Hepatocyte (in vitro differentiated cells): ENCODE measurements around the gene PFDN4. TPM values are rescaled to one million over a fixed set of nuclear protein-coding genes. Genes with fewer than 3 reads are reported as not detected.

ENCODE experiments used
- DNase-seq: peaks from one replicate; pipeline ENCODE4 v3.0.0-alpha.2; 2016; ENCODE audit warnings: low spot score
- H2AFZ ChIP-seq: fragments of 200-600 bp; sonication (generic); 2 replicates; pipeline ENCODE4 v1.6.0; 2016; ENCODE audit warnings: antibody characterized with exemption, mild to moderate bottlenecking
- H3K27ac ChIP-seq: fragments of 200-600 bp; sonication (generic); 2 replicates; pipeline ENCODE4 v1.5.1; 2016; ENCODE audit warnings: mild to moderate bottlenecking
- H3K27me3 ChIP-seq: fragments of 200-600 bp; sonication (generic); 2 replicates; pipeline ENCODE4 v1.6.1; 2016
- H3K36me3 ChIP-seq: fragments of 200-600 bp; sonication (generic); replicated peaks from 2 replicates; pipeline ENCODE4 v1.5.1; 2016; ENCODE audit warnings: low read depth; ENCODE audit not compliant: insufficient read depth
- H3K4me1 ChIP-seq: fragments of 200-600 bp; sonication (generic); 2 replicates; pipeline ENCODE4 v1.5.1; 2016; ENCODE audit warnings: mild to moderate bottlenecking, moderate library complexity; ENCODE audit not compliant: insufficient read depth
- H3K4me2 ChIP-seq: fragments of 200-600 bp; sonication (generic); 2 replicates; pipeline ENCODE4 v1.6.0; 2016
- H3K4me3 ChIP-seq: fragments of 200-600 bp; sonication (generic); 2 replicates; pipeline ENCODE4 v1.5.1; 2016; ENCODE audit warnings: mild to moderate bottlenecking
- H3K79me2 ChIP-seq: fragments of 200-600 bp; sonication (generic); 2 replicates; pipeline ENCODE4 v1.6.0; 2017; ENCODE audit warnings: mild to moderate bottlenecking
- H3K9me2 ChIP-seq: fragments of 200-600 bp; sonication (generic); replicated peaks from 2 replicates; pipeline ENCODE4 v1.6.0; 2017; ENCODE audit warnings: mild to moderate bottlenecking; ENCODE audit not compliant: insufficient read depth
- H3K9me3 ChIP-seq: fragments of 200-600 bp; sonication (generic); 2 replicates; pipeline ENCODE4 v1.5.1; 2016; ENCODE audit warnings: low read depth, mild to moderate bottlenecking
- H4K20me1 ChIP-seq: fragments of 200-600 bp; sonication (generic); 2 replicates; pipeline ENCODE4 v1.6.0; 2016; ENCODE audit warnings: mild to moderate bottlenecking; ENCODE audit not compliant: insufficient read depth, poor library complexity, severe bottlenecking
- CTCF ChIP-seq: fragments of 200-600 bp; sonication (generic); IDR thresholded peaks from 2 replicates; pipeline ENCODE4 v1.5.1; 2016; ENCODE audit warnings: antibody characterized with exemption, mild to moderate bottlenecking; ENCODE audit not compliant: poor library complexity
- EZH2 ChIP-seq: fragments of 200-600 bp; sonication (generic); IDR thresholded peaks from 2 replicates; pipeline ENCODE4 v1.6.1; 2016; ENCODE audit warnings: antibody characterized with exemption, mild to moderate bottlenecking, borderline replicate concordance
- EZH2phosphoT487 ChIP-seq: fragments of 200-600 bp; sonication (generic); IDR thresholded peaks from one replicate; pipeline ENCODE4 v1.6.1; 2018; ENCODE audit warnings: antibody characterized with exemption, mild to moderate bottlenecking, low read depth, moderate library complexity; ENCODE audit not compliant: unreplicated experiment, severe bottlenecking
- WGBS: methylation state at CpG from one replicate; pipeline ENCODE4 v1.1.6; 2016; ENCODE audit warnings: low lambda C conversion rate; ENCODE audit errors: missing lambda C conversion rate; 5-methylcytosine and 5-hydroxymethylcytosine counted together
- polyA plus RNA-seq: library from polyadenylated mRNA; unstranded; fragments of >200 nt; fragmentation: Nextera tagmentation; extraction: Ambion mirVana; gene quantifications from 2 replicates; pipeline ENCODE4 v1.2.1, GENCODE V29; 2016
- total RNA-seq: library from RNA; depleted of rRNA; stranded (reverse); fragments of >200 nt; gene quantifications from 2 replicates; pipeline ENCODE4 v1.2.3, GENCODE V29; 2014

The PFDN4 gene
- total and polyA plus RNA-seq, 2 experiments from 2014 or later, result 40.0 to 121 TPM

DNA sequence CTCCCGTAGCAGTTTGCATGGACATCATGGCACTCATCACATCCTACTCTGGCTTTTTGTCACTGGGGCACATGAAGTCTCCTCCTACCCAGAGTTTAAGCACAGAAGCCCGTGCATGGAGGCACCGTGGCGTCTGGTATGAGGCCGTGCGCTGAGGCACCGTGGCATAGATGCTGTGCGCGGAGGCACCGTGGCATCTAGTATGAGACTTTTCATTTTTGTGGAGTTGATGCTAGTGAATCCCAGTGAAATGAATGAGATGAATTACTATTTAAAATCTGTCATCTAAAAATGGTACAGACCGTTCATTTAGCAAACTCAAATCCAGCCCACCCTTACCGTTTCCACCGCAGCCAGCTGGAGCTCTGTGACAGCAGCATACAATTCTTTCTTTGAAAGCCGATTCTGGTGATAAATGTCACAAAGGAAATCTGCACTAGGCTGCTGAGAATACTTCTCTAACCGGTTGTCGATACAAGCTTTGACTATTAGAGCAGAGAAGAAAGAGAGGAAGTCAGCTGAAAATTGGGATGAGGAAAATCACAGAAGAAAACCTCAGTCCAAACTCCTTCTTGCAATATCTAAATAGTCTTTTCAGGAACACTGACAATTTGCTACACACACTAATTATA, 45.4 kb upstream of the PFDN4 start:
- no peak overlapping the region for H3K4me3 ChIP-seq
- WGBS, result 77% methylated on average over 16 of the region's 16 CpGs
- no peaks in the 10 kb centered on the region for H3K9me3 ChIP-seq
- TF ChIP-seq EZH2, result no peak
- no peak for TF ChIP-seq CTCF
- no peak for TF ChIP-seq EZH2phosphoT487
- H3K9me2 ChIP-seq, result no peaks in the 10 kb centered on the region
- H2AFZ ChIP-seq, result no peak overlapping the region
- H3K4me1 ChIP-seq, result no peaks in the 10 kb centered on the region
- no peaks in the 10 kb centered on the region for H3K79me2 ChIP-seq
- no peaks in the 10 kb centered on the region for H3K36me3 ChIP-seq
- H4K20me1 ChIP-seq, result no peaks in the 10 kb centered on the region
- no peak for DNase-seq
- no peak overlapping the region for H3K27ac ChIP-seq
- no peaks in the 10 kb centered on the region for H3K27me3 ChIP-seq
- H3K4me2 ChIP-seq, result no peak overlapping the region

- no peaks in the 10 kb centered on the region for H4K20me1 ChIP-seq
- 91% methylated on average over 5 of the region's 5 CpGs for WGBS
- no peak overlapping the region for H3K4me3 ChIP-seq
- no peak overlapping the region for H3K4me2 ChIP-seq
- DNase-seq, result no peak
- no peaks in the 10 kb centered on the region for H3K27me3 ChIP-seq
- H3K4me1 ChIP-seq, result no peaks in the 10 kb centered on the region
- no peaks in the 10 kb centered on the region for H3K79me2 ChIP-seq
- H3K27ac ChIP-seq, result no peak overlapping the region
- TF ChIP-seq CTCF (no peak), EZH2phosphoT487 (no peak), EZH2 (no peak)
- no peaks in the 10 kb centered on the region for H3K9me2 ChIP-seq
- H3K36me3 ChIP-seq, result no peaks in the 10 kb centered on the region
- H3K9me3 ChIP-seq, result no peaks in the 10 kb centered on the region
- no peak overlapping the region for H2AFZ ChIP-seq
These were observed 44.5 kb upstream of the PFDN4 start for GRCh38 chr20:54163402-54163801.

- DNase-seq, result no peak
- Histone ChIP-seq H3K36me3 (no peaks in the 10 kb centered on the region), H3K79me2 (no peaks in the 10 kb centered on the region), H3K4me2 (no peak overlapping the region), H3K27me3 (peaks cover 3% of the 10 kb centered on the region), H3K27ac (no peak overlapping the region), H3K4me1 (no peaks in the 10 kb centered on the region), H4K20me1 (no peaks in the 10 kb centered on the region), H2AFZ (no peak overlapping the region), H3K4me3 (no peak overlapping the region), H3K9me2 (no peaks in the 10 kb centered on the region), H3K9me3 (no peaks in the 10 kb centered on the region)
- 95% methylated on average over 9 of the region's 9 CpGs for WGBS
- no peak for TF ChIP-seq EZH2
- no peak for TF ChIP-seq CTCF
- no peak for TF ChIP-seq EZH2phosphoT487
These were observed 42.9 kb upstream of the PFDN4 start for GRCh38 chr20:54165014-54165413.

DNA sequence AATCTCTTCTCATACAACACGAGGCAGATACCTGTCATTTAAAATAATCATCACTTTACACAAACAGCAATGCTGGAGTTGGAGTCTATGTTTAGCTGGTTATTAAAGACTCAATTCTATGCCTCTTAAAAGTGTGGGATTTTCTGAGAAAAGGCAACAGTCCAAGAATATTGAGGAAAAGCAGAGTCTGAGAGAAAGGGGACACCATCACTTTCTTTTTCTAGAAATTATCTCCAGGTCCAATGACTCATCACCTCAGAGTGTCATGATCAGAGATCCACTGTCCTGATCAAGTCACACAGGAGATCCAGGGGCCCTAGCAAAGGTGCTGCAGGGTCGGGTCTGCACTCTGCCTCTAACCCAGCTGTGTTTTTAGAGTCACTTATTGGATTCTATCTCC, 42.1 kb upstream of the PFDN4 start:
- no peak for DNase-seq

More for the DNA sequence above, 42.1 kb upstream of the PFDN4 start:
- Histone ChIP-seq H3K4me3 (no peak overlapping the region), H4K20me1 (no peaks in the 10 kb centered on the region), H3K79me2 (no peaks in the 10 kb centered on the region), H2AFZ (no peak overlapping the region), H3K9me2 (no peaks in the 10 kb centered on the region), H3K9me3 (no peaks in the 10 kb centered on the region), H3K4me2 (no peak overlapping the region), H3K4me1 (no peaks in the 10 kb centered on the region), H3K36me3 (no peaks in the 10 kb centered on the region), H3K27ac (no peak overlapping the region), H3K27me3 (peaks cover 10% of the 10 kb centered on the region)
- TF ChIP-seq EZH2 (no peak), CTCF (no peak), EZH2phosphoT487 (no peak)
- 60% methylated on average over 2 of the region's 2 CpGs for WGBS
